WTC11 (cell line): ENCODE results near the gene ZNF292.

Experiments
- TEAD4 ChIP-seq: sonication (generic); formaldehyde crosslinking; IDR thresholded peaks from 2 replicates; pipeline ENCODE4 v1.8.0; 2022; ENCODE audit warnings: mild to moderate bottlenecking, missing genetic modification reagents
- TF ChIP-seq, protein P1 (sequence below): fragments of 200-600 bp; IDR thresholded peaks from 2 replicates; pipeline ENCODE4 v1.8.0; 2022; ENCODE audit warnings: antibody characterized with exemption

GRCh38 chr6:87115402-87116135 lies 39.8 kb upstream of the ZNF292 start:
- TF ChIP-seq TEAD4 (CRISPR knock-in tag), result no peak
- TF ChIP-seq, protein P1, sequence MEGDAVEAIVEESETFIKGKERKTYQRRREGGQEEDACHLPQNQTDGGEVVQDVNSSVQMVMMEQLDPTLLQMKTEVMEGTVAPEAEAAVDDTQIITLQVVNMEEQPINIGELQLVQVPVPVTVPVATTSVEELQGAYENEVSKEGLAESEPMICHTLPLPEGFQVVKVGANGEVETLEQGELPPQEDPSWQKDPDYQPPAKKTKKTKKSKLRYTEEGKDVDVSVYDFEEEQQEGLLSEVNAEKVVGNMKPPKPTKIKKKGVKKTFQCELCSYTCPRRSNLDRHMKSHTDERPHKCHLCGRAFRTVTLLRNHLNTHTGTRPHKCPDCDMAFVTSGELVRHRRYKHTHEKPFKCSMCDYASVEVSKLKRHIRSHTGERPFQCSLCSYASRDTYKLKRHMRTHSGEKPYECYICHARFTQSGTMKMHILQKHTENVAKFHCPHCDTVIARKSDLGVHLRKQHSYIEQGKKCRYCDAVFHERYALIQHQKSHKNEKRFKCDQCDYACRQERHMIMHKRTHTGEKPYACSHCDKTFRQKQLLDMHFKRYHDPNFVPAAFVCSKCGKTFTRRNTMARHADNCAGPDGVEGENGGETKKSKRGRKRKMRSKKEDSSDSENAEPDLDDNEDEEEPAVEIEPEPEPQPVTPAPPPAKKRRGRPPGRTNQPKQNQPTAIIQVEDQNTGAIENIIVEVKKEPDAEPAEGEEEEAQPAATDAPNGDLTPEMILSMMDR, result no peak
